Neural cell (in vitro differentiated cells): ENCODE measurements around the gene ADAMTS19.

Source experiments
- EP300 ChIP-seq: fragments of 450-650 bp; conservative IDR thresholded peaks from 2 replicates; pipeline ENCODE4 v1.6.1; 2014; ENCODE audit warnings: antibody characterized with exemption, mild to moderate bottlenecking, moderate library complexity; ENCODE audit not compliant: poor library complexity, severe bottlenecking
- EZH2 ChIP-seq: fragments of 200-600, 300-800 bp; shearing (Covaris generic), sonication (generic); IDR thresholded peaks from 2 replicates; pipeline ENCODE4 v1.6.1; 2014; ENCODE audit warnings: antibody characterized with exemption, low read length, borderline replicate concordance, mild to moderate bottlenecking; ENCODE audit not compliant: insufficient read depth, poor library complexity, severe bottlenecking
- MXI1 ChIP-seq: fragments of 450-650 bp; conservative IDR thresholded peaks from 2 replicates; pipeline ENCODE4 v1.6.1; 2014; ENCODE audit warnings: antibody characterized with exemption, mild to moderate bottlenecking; ENCODE audit not compliant: poor library complexity, severe bottlenecking
- POLR2AphosphoS5 ChIP-seq: IDR thresholded peaks from 2 replicates; pipeline ENCODE4 v1.6.1; 2012
- SMC3 ChIP-seq: fragments of 450-650 bp; conservative IDR thresholded peaks from 2 replicates; pipeline ENCODE4 v1.6.1; 2014; ENCODE audit warnings: antibody characterized with exemption, mild to moderate bottlenecking, moderate library complexity; ENCODE audit not compliant: poor library complexity
- TF ChIP-seq, protein P1 (sequence below): fragments of 450-650 bp; IDR thresholded peaks from 2 replicates; pipeline ENCODE4 v1.5.1; 2014; ENCODE audit warnings: antibody characterized with exemption, mild to moderate bottlenecking, moderate library complexity; ENCODE audit not compliant: poor library complexity, severe bottlenecking

DNA sequence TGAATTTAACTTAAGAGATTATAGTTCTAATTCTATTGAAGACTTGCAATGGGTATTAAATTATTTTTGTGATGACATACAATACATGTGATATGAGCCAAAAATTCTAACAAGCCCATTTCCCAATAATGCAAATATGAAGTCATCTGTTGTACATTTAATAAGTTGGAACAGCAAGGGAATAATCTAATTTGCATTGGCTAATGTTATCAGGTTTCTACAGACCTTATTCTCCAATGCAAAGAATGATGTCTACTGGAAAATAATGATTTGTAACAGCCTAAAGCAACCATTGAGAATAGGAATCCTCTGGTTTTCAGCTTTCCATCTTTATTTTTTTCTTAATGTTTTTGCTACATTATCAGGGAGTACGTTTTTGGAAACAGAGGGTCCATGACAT, 198.7 kb downstream of the ADAMTS19 start:
- TF ChIP-seq, protein P1, sequence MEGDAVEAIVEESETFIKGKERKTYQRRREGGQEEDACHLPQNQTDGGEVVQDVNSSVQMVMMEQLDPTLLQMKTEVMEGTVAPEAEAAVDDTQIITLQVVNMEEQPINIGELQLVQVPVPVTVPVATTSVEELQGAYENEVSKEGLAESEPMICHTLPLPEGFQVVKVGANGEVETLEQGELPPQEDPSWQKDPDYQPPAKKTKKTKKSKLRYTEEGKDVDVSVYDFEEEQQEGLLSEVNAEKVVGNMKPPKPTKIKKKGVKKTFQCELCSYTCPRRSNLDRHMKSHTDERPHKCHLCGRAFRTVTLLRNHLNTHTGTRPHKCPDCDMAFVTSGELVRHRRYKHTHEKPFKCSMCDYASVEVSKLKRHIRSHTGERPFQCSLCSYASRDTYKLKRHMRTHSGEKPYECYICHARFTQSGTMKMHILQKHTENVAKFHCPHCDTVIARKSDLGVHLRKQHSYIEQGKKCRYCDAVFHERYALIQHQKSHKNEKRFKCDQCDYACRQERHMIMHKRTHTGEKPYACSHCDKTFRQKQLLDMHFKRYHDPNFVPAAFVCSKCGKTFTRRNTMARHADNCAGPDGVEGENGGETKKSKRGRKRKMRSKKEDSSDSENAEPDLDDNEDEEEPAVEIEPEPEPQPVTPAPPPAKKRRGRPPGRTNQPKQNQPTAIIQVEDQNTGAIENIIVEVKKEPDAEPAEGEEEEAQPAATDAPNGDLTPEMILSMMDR, result no peak
- TF ChIP-seq EZH2 (no peak), EP300 (no peak), POLR2AphosphoS5 (no peak), SMC3 (no peak), MXI1 (no peak)
